ENCODE data around the gene ETV5.

DNA sequence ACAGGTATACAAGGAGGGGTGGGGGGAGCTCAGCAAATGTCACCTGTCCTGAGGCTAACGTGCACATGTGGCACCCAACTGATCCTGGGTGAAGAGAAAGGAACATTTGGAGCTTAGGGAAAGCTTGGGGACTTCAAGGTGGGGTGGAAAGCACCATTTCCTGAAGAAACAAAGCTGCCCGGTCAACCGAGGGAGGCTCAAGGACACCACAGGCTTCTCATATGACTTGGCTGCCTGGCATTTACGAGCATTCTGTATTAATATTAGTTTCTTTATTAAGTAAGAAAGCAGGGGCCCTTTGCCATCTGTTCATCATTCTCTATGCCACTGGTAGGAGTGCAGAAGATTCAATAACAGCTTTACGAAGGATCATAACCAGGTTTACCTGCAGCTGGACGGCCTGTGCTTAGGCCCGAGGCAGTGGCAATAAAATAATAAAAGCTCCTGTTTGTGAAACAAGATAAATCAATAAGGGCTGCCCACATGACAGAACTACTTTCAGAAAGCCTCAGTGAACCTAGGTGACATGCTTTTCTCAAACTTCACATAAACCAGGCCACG lies 54.0 kb downstream of the ETV5 start:
- TF ChIP-seq, protein P1, sequence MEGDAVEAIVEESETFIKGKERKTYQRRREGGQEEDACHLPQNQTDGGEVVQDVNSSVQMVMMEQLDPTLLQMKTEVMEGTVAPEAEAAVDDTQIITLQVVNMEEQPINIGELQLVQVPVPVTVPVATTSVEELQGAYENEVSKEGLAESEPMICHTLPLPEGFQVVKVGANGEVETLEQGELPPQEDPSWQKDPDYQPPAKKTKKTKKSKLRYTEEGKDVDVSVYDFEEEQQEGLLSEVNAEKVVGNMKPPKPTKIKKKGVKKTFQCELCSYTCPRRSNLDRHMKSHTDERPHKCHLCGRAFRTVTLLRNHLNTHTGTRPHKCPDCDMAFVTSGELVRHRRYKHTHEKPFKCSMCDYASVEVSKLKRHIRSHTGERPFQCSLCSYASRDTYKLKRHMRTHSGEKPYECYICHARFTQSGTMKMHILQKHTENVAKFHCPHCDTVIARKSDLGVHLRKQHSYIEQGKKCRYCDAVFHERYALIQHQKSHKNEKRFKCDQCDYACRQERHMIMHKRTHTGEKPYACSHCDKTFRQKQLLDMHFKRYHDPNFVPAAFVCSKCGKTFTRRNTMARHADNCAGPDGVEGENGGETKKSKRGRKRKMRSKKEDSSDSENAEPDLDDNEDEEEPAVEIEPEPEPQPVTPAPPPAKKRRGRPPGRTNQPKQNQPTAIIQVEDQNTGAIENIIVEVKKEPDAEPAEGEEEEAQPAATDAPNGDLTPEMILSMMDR (IDR thresholded peaks at IDR 0.05) = no peak
- no peak for TF ChIP-seq POLR2AphosphoS5 (IDR thresholded peaks at IDR 0.05)
- no peak for TF ChIP-seq EP300 (IDR thresholded peaks at IDR 0.05)
